Astrocyte (in vitro differentiated cells and primary cell): ENCODE results near the gene GRM7. TPM values are rescaled to one million over a fixed set of nuclear protein-coding genes. Genes with fewer than 3 reads are reported as not detected.

Source experiments
- DNase-seq: peaks from one replicate; pipeline ENCODE4 v3.0.0-alpha.2; 2010; ENCODE audit warnings: low read depth
- FAIRE-seq: peaks from 2 replicates; lab custom pipeline; 2011; peaks lifted over from hg19 to GRCh38; lab: Jason Lieb, UNC
- H2AFZ ChIP-seq: 2 replicates; pipeline ENCODE4 v1.6.0; 2012; ENCODE audit warnings: low read depth, low read length, inconsistent platforms
- H3K27ac ChIP-seq: 2 replicates; pipeline ENCODE4 v1.5.1; 2011; ENCODE audit warnings: low read depth, low read length, inconsistent platforms
- H3K27me3 ChIP-seq: 2 replicates; pipeline ENCODE4 v1.6.0; 2011; ENCODE audit warnings: low read length, inconsistent platforms; ENCODE audit not compliant: insufficient read depth
- H3K36me3 ChIP-seq: 2 replicates; pipeline ENCODE4 v1.5.1; 2011; ENCODE audit warnings: low read length, inconsistent platforms; ENCODE audit not compliant: insufficient read depth
- H3K4me1 ChIP-seq: 2 replicates; pipeline ENCODE4 v1.5.1; 2011; ENCODE audit warnings: low read length, inconsistent platforms; ENCODE audit not compliant: insufficient read depth
- H3K4me2 ChIP-seq: 2 replicates; pipeline ENCODE4 v1.6.0; 2012; ENCODE audit warnings: low read length, inconsistent platforms
- H3K4me3 ChIP-seq: 2 replicates; pipeline ENCODE4 v1.5.1; 2011; ENCODE audit warnings: low read depth, mild to moderate bottlenecking, low read length, inconsistent platforms; ENCODE audit not compliant: insufficient read depth
- H3K79me2 ChIP-seq: 2 replicates; pipeline ENCODE4 v1.6.0; 2012; ENCODE audit warnings: mild to moderate bottlenecking, low read length, inconsistent platforms; ENCODE audit not compliant: insufficient read depth
- H3K9ac ChIP-seq: 2 replicates; pipeline ENCODE4 v1.6.0; 2012; ENCODE audit warnings: mild to moderate bottlenecking, low read length, inconsistent platforms
- H3K9me3 ChIP-seq: 2 replicates; pipeline ENCODE4 v1.5.1; 2012; ENCODE audit warnings: low read depth, mild to moderate bottlenecking, low read length, inconsistent platforms; ENCODE audit not compliant: insufficient read depth
- H4K20me1 ChIP-seq: 2 replicates; pipeline ENCODE4 v1.6.0; 2012; ENCODE audit warnings: low read length, inconsistent platforms; ENCODE audit not compliant: insufficient read depth
- H3K27ac Mint-ChIP-seq: one replicate; pipeline ENCODE4 v1.8.0; 2021; ENCODE audit warnings: mild to moderate bottlenecking, mixed read lengths; ENCODE audit not compliant: unreplicated experiment
- H3K27me3 Mint-ChIP-seq: one replicate; pipeline ENCODE4 v1.8.0; 2021; ENCODE audit warnings: low read depth, mixed read lengths; ENCODE audit not compliant: unreplicated experiment
- H3K36me3 Mint-ChIP-seq: one replicate; pipeline ENCODE4 v1.8.0; 2021; ENCODE audit warnings: low read depth, mixed read lengths; ENCODE audit not compliant: unreplicated experiment
- H3K4me1 Mint-ChIP-seq: one replicate; pipeline ENCODE4 v1.8.0; 2021; ENCODE audit warnings: low read depth, mixed read lengths; ENCODE audit not compliant: unreplicated experiment
- H3K4me3 Mint-ChIP-seq: one replicate; pipeline ENCODE4 v1.8.0; 2021; ENCODE audit warnings: mild to moderate bottlenecking, moderate library complexity, mixed read lengths; ENCODE audit not compliant: unreplicated experiment
- H3K9me3 Mint-ChIP-seq: one replicate; pipeline ENCODE4 v1.8.0; 2021; ENCODE audit warnings: mild to moderate bottlenecking, mixed read lengths; ENCODE audit not compliant: unreplicated experiment
- EZH2 ChIP-seq: IDR thresholded peaks from 2 replicates; pipeline ENCODE4 v1.6.1; 2012; ENCODE audit warnings: mild to moderate bottlenecking, low read length, inconsistent platforms; ENCODE audit not compliant: insufficient read depth
- total RNA-seq: library from RNA; stranded (reverse); gene quantifications from 2 replicates; pipeline ENCODE4 v1.2.1, GENCODE V29; 2021
- TF ChIP-seq, protein P1 (sequence below): IDR thresholded peaks from 2 replicates; pipeline ENCODE4 v1.5.1; 2011; ENCODE audit warnings: low read depth, mild to moderate bottlenecking, inconsistent platforms, low read length, moderate library complexity; ENCODE audit not compliant: insufficient read depth

Gene GRM7
- total RNA-seq, 1 donor from 2014 or later = not detected

DNA sequence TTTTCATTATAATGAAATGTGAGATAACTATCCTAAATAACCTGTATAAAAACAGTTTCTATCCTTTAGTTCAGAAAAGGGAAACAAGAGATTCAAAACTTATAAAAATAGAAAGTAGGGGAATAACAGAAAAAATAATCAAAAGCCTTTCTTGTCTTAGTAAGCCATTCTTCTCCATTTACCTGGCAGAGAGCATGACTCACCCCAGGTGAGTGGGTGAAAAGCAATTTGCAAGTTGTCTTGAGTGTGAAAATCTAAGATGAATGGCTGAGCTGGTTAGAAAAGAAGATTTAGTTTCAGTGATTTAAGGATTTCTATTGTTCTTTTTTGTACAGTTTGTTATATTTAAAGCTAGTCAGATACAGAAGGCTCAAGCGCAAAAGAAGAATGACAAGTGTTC lies 702.0 kb downstream of the GRM7 start:
- no peak overlapping the region for H3K27ac Mint-ChIP-seq
- Histone ChIP-seq H3K9ac (no peak overlapping the region), H3K79me2 (no peaks in the 10 kb centered on the region), H3K27me3 (no peaks in the 10 kb centered on the region), H3K4me2 (no peak overlapping the region), H3K4me1 (no peaks in the 10 kb centered on the region), H3K27ac (no peak overlapping the region), H3K9me3 (no peaks in the 10 kb centered on the region), H3K4me3 (no peak overlapping the region), H2AFZ (no peak overlapping the region), H3K36me3 (no peaks in the 10 kb centered on the region), H4K20me1 (no peaks in the 10 kb centered on the region)
- DNase-seq (no peak), FAIRE-seq (no peak)
- H3K27me3 Mint-ChIP-seq = peaks cover 3% of the 10 kb centered on the region
- no peaks in the 10 kb centered on the region for H3K36me3 Mint-ChIP-seq
- H3K9me3 Mint-ChIP-seq = no peaks in the 10 kb centered on the region
- H3K4me1 Mint-ChIP-seq = no peaks in the 10 kb centered on the region
- no peak overlapping the region for H3K4me3 Mint-ChIP-seq
- TF ChIP-seq, protein P1, sequence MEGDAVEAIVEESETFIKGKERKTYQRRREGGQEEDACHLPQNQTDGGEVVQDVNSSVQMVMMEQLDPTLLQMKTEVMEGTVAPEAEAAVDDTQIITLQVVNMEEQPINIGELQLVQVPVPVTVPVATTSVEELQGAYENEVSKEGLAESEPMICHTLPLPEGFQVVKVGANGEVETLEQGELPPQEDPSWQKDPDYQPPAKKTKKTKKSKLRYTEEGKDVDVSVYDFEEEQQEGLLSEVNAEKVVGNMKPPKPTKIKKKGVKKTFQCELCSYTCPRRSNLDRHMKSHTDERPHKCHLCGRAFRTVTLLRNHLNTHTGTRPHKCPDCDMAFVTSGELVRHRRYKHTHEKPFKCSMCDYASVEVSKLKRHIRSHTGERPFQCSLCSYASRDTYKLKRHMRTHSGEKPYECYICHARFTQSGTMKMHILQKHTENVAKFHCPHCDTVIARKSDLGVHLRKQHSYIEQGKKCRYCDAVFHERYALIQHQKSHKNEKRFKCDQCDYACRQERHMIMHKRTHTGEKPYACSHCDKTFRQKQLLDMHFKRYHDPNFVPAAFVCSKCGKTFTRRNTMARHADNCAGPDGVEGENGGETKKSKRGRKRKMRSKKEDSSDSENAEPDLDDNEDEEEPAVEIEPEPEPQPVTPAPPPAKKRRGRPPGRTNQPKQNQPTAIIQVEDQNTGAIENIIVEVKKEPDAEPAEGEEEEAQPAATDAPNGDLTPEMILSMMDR = no peak
- TF ChIP-seq EZH2 = no peak

DNA sequence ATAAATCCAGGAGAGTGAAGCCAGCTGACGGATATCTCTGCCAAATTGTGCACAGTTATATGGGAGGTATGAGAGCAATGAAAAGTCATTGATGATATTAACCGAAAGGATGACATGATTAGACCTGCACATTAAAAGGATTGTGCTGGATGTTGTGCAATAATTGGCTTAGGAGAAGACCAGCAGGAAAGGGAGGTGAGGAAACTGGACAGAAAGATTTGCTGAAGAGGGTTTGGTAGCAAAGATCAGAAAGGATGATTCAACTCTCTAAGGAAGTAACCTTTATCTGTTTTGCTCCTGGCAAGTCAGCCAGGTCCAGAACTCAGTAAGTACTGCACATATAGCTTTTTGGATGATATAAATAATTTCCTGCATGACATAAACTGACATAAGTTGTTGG lies 704.7 kb downstream of the GRM7 start:
- Histone ChIP-seq H3K9me3 (no peaks in the 10 kb centered on the region), H3K9ac (no peak overlapping the region), H3K79me2 (no peaks in the 10 kb centered on the region), H2AFZ (no peak overlapping the region), H3K27ac (no peak overlapping the region), H3K27me3 (no peaks in the 10 kb centered on the region), H3K4me1 (no peaks in the 10 kb centered on the region), H3K36me3 (no peaks in the 10 kb centered on the region), H4K20me1 (no peaks in the 10 kb centered on the region), H3K4me3 (no peak overlapping the region), H3K4me2 (no peak overlapping the region)
- Mint-ChIP-seq H3K36me3 (no peaks in the 10 kb centered on the region), H3K27ac (no peak overlapping the region), H3K9me3 (peaks cover 4% of the 10 kb centered on the region), H3K4me1 (no peaks in the 10 kb centered on the region), H3K27me3 (no peaks in the 10 kb centered on the region), H3K4me3 (no peak overlapping the region)
- FAIRE-seq (no peak), DNase-seq (no peak)
- no peak for TF ChIP-seq EZH2
- TF ChIP-seq, protein P1 = no peak

DNA sequence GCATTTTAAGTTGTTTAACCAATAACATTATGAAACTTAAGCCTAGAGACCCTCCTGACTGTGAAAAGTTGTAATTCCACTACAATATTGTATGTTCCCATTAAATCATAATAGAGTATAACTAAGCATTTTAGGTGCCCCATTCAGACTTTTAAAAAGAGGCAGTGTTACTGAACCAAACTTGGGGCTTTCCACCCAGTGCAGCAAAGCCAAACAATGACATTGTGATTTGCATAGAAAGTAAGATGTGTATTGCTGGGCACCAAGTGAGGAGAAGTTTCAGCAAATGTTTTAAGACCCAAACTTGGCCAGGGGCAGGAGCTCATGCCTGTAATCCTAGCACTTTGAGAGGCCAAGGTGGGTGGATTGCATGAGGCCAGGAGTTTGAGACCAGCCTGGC lies 706.2 kb downstream of the GRM7 start:
- no peak overlapping the region for H3K4me3 ChIP-seq
- no peak overlapping the region for H2AFZ ChIP-seq
- H3K4me1 ChIP-seq = no peaks in the 10 kb centered on the region
- peaks cover 13% of the 10 kb centered on the region for H3K9me3 Mint-ChIP-seq
- no peak overlapping the region for H3K27ac ChIP-seq
- H4K20me1 ChIP-seq = no peaks in the 10 kb centered on the region
- H3K4me1 Mint-ChIP-seq = no peaks in the 10 kb centered on the region
- no peaks in the 10 kb centered on the region for H3K36me3 Mint-ChIP-seq
- no peaks in the 10 kb centered on the region for H3K79me2 ChIP-seq
- no peaks in the 10 kb centered on the region for H3K36me3 ChIP-seq
- no peak for DNase-seq
- H3K27me3 Mint-ChIP-seq = no peaks in the 10 kb centered on the region
- FAIRE-seq = no peak
- no peaks in the 10 kb centered on the region for H3K27me3 ChIP-seq
- H3K9ac ChIP-seq = no peak overlapping the region
- TF ChIP-seq EZH2 = no peak
- TF ChIP-seq, protein P1 = no peak
- no peak overlapping the region for H3K27ac Mint-ChIP-seq
- no peak overlapping the region for H3K4me3 Mint-ChIP-seq
- no peak overlapping the region for H3K4me2 ChIP-seq
- H3K9me3 ChIP-seq = no peaks in the 10 kb centered on the region
